Inflammatory macrophage treated with lipopolysaccharide for 1 hour (primary cell): ENCODE results near the gene NCK2.

Source experiments
- DNase-seq, 2 donors: peaks; one replicate each; pipeline ENCODE4 v3.0.0-alpha.2; 2020 to 2022

The NCK2 gene

DNA sequence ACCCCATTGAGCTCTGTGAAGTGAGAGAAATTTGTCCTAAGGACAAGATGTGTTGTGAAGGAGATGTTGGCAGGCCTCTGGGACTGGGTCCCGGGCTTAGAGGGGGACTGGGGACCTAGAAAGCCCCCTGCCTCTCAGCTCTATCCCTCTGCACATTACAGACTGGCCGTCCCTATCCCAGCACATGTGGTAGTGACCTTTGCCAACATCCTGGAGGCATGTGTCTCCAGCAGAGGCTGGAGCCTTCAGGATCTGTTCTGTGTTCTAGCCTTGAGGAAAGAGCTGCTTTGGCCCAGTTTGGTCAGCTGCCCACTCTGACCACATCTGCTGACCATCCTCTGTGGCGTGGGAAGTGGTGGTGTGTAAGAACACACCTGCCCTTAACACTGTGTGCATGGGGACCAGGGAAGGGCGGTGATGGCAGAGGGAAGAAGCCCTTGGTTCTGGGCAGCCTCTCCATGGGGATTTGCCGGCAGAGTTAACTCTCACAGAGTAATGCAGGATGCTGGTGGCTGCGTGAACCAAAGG is 33.4 kb downstream of the NCK2 start:
- no peak for DNase-seq

DNA sequence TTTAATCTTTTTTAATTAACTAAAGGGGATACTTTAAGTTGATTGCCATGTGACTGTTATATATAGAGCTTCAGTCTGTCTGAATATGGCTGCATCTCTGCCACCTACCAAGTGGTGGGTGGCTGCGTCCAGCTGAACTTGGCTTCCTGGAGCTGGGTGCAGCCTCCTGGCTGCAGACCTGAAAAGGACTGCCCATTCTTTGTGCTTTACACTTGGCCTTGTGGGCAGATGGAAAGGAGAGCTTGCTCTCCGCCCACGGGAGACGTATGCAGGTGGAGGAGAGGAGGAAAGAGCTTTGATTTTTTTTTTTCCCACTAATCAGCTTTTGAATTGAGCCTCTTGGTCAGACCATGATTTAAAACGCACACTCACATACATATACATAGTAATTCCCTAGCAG is 34.7 kb downstream of the NCK2 start:
- DNase-seq, result no peak

DNA sequence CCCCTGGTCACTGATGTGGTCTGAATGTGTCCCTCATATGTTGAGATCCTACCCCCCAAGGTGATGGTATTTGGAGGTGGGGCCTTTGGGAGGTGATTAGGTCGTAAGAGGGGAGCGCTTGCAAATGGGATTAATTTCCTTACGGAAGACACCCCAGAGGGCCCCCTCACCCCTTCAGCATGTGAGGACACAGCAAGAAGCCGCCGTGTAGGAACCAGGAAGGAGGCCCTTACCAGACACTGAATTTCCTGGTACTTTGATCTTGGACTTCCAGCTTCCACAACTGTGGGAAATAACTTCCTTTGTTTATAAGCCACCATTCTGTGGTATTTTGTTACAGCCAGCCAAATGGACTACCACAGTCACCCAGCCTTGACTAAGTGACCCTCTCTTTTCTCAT is 35.9 kb downstream of the NCK2 start:
- DNase-seq, result no peak

DNA sequence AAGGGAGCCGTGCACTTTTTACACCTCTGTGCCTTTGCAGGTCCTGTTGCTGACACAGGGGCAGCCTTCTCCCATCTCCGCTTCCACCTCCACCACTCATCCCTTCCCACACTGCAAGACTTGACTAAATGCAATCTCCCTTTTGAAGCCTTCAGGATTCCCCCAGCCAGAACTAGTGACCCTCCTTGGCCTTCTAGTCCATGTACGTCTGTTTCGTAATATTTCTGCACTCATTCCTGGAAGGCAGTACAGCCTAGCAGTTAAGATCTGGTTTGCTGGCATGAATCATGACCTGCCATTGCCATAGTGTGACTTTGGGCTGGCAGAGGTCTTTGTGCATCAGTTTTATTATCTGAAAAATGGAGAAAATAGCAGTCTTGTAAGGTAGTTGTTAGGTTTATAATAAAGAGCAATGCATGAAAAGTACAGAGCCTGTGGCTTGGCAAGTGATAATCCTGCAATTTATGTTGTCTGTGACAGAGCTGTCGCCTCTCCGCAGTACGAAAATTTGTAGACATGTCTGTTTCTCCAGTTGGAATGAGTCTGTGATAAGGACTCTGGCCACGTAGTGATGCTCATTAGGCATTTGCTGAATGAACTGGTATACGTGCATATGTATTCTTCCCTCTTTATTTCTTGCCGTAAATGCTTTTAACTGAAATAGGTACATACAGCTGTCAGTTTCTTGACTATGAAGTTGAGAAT is 36.7 kb downstream of the NCK2 start:
- no peak for DNase-seq

DNA sequence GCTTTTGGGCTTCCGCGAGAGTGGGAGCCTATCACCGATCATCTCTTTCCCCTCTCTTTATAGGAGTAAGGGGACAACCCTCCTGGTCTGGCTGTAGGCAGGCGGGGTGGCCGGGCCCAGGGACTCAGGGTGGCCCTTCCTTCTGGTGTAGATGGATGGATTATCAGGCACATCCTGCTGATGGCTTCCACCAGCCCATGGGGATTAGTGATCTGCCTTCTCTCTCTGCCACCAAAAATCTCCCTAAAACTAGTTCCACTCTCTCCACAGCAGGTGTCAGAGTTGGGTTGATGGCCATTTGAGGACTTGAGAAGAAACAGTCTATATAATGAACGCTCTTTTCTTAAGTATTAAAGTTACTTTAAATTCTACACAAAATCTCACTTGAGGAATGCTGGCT is 37.4 kb downstream of the NCK2 start:
- DNase-seq, result no peak

DNA sequence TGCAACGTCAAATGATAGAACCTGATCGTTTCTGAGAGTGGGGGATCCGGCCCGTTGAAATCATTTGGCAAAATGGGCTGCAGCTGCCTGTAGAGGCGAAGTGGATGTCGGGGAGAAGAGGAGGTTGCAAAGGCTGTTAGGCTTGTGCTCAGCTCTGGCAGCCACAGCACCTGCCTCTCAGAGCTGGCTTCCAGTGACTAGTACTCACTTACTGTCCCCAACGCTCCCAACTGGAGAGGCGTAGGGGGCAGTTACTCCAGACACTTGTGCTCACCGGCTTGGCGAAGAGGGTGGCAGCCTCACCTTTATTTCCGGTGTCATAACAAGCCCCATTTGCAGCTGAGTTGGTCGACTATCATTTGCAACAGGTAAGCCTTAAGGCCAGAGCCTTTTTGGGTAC is 37.9 kb downstream of the NCK2 start:
- no peak for DNase-seq

DNA sequence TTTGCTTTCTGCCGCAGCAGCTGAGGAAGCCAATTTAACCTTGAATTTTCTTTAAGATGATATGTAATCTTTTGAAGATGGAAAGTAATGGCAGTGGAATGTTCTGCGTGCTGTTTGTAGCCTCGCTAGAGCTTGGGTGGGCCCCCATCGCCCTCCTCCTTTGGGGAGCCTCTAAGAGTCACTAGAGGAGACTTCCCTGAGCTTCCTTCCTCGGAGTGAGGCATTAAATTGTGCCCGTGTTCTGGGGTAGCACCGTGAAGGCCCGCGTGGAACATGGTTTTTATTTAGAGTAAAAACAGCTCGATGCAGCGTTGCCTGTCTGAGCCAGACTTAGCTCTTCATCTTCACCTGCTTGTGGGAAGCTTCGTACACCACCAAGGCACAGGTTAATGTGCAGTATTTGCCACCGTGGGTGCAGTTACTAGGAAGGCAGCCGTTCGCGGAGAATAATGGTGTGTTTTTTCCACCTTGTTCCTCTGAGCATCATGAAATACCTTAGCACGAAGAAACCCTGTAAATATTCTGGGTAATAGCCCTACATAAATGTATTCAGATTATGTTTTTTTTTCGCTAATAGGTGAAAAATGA is 38.5 kb downstream of the NCK2 start:
- no peak for DNase-seq

DNA sequence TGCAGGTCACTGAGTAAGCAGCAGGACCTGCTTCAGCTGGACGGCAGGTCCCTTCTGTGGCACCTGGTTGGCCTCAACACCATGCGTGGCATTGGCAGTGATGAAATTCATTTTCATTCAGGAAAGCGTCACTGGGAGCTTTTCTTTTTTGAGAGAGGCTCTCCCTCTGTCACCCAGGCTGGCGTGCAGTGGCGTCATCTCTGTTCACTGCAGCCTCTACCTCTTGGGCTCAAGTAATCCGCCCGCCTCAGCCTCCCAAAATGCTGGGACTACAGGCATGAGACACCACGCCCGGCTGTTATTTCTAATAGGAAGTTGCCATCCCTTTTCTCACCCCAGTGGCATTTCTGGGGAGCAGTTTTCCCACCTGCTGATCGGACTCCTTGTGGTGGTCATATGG is 39.3 kb downstream of the NCK2 start:
- no peak for DNase-seq

DNA sequence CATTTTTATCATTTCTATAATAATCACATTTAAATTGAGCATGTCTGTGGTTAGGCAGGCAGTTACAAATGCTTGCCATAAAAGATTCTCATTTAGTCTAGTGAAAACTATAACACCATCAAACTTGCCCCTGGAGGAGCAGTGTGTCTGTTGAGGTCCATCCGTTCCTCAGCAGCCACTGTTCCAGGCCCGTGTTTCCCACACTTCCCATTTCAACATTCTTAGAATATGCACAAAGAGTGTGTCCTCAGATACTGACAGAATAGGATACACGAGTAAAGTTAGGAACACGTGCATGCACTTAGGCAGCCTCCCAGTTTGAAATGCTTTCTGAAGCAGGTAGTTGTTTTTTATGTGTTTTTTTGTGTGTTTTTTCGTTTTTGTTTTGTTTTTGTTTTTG is 39.9 kb downstream of the NCK2 start:
- DNase-seq, result no peak

DNA sequence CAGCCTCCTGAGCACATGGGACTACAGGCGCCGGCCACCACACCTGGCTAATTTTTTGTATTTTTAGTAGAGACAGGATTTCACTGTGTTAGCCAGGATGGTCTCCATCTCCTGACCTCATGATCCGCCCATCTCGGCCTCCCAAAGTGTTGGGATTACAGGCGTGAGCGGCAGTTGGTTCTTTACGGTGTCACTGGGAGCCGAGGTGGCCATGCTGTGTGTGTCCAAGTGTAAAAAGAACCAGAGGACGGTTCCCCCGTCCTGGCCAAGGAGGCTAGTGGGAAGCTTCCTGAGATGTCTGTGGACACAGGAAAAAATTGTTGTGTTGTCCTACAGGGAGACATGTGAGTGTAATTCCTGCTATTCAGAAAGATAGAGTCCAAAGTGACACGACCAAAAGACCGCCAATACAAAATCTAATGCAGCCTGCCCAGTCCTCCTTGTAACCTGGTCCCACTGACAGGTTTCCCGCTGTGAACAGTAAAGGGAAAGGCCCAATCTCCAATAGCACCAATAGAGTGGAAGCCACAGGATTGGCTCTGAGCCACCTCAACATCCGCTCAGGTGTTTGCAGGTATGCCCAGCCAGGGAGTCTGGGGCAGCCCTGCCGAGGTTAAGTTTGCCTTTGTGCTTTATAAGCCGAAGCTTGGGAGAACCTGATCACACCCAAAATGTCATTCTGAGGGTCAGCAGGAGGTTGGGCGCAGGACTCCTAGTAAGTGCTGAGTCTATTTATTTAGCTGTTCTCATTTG is 40.6 kb downstream of the NCK2 start:
- no peak for DNase-seq

DNA sequence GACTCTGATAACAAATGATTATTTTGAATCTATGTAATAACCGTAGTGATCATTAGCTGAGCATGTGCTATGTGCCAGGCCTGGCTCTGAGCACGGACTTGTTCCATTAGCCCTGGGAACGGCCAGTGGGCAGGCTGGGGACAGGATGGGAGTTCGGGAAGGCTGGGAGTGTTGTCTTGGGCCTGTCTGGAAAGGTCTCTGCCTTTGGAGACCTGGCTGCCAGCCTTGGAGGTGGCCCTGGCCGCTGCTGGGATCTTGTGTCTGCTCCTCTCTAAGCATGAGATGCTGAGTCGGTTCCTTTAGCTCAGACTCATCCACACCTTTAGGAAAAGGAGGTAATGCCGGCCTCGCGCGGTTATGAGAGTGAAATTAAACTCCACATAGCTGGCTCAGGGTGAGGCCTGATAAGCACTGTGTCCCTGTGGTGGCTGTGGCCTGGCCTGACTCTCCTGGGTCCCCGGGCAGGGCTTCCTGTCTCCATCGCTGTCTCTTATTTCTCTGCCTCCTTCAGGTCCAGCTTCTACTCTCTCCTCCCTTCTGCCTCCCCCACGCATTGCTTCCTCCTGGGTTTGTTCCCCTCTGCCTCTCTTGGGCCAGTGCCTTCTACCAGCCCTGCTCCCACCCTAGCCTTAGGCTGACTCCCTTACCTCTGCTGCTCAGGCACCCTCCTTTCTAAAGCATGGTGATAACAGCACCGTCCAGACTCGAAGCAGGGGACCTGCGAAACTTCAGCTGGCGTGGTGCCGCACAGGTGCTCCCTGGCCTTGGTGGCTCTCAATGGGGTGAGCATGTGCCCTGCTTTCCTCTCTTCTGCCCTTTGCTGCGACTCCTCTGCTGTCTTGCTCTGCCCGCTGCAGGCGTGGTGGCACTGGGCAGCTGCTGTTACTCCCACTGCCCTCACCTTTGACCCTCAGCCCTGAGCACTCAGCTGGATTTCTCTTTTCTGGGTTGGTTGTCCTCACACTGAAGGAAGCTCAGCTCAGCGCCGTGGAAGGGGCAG is 41.8 kb downstream of the NCK2 start:
- DNase-seq, result no peak

DNA sequence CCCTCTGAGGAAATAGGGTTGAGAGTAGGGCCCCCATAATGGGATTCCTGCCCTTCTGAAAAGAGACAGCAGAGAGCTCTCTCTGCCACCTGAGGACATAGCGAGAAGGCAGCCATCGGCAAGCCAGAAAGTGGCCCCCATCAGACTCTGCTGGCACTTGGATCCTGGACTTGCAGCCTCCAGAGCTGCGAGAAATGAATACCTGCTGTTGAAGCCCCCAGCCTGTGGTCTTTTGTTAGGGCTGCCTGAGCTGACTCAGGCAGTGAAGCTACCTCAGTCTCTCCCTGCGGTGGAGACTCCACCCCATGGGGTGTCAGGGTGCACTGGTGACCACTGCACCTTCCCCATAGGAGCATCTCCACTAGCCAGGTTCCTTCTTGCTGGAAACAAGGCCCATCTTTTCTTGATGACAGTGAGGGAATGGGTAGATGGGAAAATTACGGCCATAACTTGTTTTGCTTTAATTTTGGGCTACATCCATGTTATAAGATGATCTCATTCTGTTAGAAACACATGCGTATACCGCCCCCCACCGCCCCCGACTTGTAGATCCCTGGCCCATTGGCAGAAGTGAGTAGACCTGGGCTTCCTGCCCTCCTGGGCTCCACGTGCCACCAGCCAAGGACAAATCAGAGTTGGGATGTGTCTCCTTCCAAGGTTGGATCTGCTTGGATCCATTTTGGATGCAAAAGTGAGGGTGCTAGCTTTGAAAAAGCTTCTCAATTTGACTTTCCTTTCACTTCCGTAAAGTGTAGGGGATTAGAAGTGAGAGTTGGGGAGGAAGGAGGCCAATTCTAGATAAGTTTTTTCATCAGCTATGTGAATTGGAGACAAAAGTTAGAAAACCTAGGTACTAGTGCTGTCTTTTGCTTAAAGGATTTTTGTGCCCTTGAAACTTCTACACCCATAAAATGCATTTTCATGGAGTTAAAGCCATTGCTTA is 42.9 kb downstream of the NCK2 start:
- DNase-seq, result no peak

DNA sequence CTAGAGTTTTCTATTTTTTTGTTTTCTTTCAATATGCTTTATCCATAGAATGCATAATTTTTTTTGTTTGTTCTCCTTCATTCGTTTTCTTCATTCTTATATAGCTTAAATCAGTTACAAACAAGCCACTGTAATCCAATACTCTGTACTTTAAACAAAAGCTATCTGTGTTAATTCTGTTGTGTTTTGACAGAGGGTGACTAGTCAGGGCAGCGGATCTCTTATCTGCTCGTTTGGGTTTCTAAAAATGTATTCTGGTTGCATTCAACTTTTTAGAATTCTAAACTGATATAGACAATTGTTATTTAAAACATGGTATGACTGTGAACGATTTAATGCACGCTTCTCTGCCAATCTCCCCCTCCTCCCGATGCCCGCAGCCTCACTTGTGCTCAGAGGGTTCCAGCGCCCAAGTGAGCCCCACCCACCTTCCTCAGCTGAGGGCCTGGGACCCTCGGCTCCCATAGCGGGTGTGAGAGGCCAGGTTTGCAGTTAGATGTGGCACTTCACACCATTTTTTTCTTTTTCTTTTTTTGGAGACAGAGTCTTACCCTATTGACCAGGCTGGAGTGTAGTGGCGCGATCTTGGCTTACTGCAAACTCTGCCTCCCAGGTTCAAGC is 44.1 kb downstream of the NCK2 start:
- DNase-seq, result no peak

DNA sequence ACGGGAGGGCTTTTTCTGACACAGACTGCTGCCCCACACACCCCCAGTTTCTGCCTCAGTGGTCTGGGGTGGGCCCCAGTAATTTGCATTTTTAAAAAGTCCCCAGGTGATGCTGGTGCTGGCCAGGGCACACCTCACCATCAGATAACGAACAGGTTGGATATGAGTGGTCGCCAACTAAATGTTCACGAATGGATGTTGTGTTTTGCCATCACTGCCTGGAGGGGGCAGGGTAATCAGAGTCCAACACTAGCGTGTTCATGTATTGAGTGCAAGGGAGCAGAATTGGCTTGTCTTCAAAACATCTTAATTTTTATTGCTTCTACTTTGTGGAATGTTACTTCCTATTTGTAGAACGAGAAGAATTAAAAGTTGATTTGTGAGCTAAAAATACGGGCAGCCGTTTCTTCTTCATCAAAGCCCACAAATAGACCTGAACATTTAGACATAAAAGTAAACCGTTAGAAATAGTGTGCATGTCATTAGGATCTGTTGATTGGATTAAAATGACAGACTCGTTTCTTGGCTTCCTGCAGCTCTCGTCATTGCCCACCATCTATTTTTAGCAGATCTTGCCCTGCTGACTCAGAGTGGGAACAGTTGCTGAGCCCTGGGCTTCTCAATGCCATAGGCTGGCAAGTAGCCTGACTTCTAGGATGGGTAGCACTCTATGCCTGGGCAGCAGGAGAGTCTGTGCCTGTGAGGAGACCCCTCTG is 45.2 kb downstream of the NCK2 start:
- peak; percentile 56 to 67 for DNase-seq

DNA sequence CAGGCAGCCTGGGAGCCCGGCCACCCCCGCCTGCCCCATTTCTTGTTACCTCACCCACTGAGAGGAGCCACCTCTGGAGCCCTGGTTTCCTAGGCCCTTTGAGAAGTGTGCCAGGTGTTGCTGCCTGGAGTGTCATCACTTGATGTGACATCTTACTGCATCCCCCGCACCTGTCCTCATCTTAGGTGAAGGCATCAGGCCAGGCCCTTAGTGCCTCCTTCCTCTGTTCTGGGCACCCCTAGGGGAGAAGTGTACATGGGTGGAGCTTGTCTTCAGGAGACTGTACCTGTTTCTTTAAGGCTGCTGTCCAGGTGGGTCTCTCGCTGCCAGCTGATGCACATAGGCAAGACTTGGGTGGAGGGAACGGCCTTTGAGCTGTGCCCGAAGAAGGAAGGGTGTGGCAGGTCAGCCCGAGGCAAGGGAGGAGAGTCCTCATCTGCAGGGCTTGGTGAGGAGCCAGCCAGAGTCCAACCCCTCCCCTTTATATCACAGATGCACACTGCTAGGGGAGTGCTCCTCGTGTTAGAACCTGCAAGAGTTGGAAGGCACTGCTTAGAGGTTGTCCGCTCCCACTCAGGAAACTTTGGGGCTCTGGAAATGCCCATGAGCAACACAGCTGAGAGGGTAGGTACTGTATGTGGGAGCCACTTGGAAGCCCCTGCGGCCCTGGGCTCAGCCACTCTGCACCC is 45.9 kb downstream of the NCK2 start:
- peak in 1 of 2 donors; percentile 38 for DNase-seq

DNA sequence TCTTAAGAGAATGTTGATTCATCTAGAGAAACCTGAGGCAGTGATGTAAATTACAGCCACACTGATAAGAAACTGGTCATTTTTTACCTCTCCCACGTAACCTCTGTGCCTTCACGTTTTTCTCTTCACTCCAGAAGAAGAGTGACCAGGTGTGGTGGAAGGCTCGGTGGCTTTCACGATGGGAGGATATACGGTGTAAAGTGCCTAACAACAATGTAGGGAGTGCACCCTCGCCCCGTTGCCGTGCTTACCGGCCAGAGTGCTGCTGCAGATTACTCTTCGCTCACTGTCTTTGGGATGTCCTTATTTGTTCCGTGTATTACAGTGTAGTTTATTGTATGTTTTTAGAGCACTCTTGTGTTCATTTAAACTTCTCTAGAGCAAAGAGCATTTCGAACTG is 46.5 kb downstream of the NCK2 start:
- DNase-seq, result no peak

DNA sequence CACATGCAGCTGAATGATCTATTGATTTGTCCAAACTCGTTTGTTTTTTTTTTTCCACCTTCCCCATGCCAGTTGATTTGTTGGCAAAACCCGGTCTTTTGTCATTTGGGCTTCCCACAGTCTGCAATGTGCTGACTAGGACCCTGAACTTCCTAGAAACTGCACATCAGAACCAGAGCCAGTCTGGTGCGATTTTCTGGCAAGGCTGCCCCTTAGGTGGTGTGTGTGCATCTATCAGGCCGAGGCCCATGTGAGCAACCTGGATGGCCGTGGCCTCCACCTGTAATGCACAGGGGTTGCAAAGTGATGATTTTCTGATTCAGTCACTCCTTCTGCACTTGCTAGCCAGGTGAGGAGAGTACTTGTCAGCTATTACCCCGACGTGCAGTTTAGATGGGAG is 47.8 kb downstream of the NCK2 start:
- DNase-seq, result no peak

DNA sequence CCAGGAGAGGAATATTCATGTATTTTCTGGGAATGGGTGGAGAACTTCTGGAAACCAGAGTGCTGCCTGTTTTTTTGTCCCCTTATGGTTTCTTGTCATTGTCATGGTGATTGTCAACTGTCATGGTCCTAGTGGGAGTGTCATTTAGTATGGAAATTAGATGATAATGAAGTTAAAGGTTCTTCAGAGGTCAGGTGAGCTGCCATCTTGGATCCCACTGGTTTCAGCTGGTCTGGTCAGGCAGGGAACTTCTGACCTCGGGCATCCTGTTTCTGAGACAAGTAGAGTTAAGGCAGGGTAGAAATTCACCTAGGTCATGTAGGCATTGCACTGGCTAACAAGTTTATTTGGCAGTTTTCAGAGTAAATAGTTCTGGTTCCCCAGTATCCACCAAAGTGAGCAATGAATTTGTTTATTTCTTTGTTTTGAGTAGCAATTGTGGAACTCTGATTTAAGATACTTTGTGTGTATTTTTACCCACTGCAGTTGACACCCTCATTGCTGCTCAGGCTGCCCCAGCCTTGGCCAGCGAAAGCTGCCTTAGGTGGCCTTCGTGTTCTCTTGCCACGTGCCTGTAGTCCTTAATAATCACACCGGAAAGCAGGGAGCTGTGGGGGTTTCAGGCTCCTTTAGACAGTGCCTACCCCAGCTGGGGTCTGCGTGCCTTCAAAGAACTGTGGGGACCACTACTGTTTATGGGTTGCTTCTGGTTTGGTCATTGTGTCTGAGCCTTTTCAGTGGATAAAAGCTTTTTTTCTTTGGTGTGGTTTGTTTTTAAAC is 48.7 kb downstream of the NCK2 start:
- no peak for DNase-seq
